ENCODE data around the gene KRTAP10-2. TPM values are rescaled to one million over a fixed set of nuclear protein-coding genes. Genes with fewer than 3 reads are reported as not detected.

KRTAP10-2 gene
- total RNA-seq, 1 donor from 2014 or later: not detected

DNA sequence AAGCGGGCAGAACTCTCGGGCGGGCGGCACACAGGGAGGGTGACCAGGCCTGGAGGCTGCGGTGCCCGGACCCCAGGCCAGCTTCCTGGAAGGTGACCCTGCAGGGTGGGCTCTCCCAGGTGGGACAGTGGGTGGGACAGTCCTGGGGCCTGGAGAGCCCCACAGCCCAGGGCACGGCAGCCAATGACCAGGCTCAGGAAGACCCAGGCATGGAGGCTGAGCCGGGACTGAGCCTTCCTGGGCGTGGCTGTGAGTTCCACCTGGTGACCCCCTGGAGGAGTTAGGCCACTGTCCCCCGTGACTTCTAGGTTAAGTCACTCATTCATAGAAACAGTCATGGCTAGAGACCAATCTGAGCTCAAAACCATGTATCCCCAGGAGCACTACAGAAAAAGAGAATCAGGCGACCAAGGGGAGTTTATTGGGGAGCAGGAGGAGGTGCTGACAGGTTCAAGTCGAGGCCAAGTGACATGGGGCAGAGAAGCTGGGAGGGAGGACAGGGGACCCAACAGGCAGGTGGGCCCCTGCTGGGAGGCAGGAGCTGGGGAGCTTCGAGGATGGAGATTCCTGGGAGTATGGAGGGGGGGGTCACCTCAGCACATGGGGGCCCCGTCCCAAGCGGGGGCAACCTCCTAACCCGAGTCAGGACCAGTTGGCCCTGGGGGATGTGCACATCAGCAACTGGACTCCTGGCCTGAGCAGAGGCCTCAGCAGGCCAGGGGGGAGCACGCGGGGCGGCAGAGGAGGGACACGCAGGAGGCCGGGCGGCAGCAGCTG lies 27.9 kb upstream of the KRTAP10-2 start:
- Mint-ChIP-seq H3K9me3 (ENCODE audit: low read depth) (peaks cover 25% of the 10 kb centered on the region), H3K4me3 (ENCODE audit: unreplicated experiment) (no peak overlapping the region), H3K4me1 (ENCODE audit: low read depth) (peaks cover 9% of the 10 kb centered on the region), H3K27me3 (ENCODE audit: low read depth) (peaks cover 33% of the 10 kb centered on the region), H3K36me3 (ENCODE audit: low read depth) (peaks cover 9% of the 10 kb centered on the region), H3K27ac (ENCODE audit: unreplicated experiment) (no peak overlapping the region)
- no peak for DNase-seq (ENCODE audit: low spot score)
- TF ChIP-seq, protein P1, sequence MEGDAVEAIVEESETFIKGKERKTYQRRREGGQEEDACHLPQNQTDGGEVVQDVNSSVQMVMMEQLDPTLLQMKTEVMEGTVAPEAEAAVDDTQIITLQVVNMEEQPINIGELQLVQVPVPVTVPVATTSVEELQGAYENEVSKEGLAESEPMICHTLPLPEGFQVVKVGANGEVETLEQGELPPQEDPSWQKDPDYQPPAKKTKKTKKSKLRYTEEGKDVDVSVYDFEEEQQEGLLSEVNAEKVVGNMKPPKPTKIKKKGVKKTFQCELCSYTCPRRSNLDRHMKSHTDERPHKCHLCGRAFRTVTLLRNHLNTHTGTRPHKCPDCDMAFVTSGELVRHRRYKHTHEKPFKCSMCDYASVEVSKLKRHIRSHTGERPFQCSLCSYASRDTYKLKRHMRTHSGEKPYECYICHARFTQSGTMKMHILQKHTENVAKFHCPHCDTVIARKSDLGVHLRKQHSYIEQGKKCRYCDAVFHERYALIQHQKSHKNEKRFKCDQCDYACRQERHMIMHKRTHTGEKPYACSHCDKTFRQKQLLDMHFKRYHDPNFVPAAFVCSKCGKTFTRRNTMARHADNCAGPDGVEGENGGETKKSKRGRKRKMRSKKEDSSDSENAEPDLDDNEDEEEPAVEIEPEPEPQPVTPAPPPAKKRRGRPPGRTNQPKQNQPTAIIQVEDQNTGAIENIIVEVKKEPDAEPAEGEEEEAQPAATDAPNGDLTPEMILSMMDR (IDR thresholded peaks at IDR 0.05): no peak

DNA sequence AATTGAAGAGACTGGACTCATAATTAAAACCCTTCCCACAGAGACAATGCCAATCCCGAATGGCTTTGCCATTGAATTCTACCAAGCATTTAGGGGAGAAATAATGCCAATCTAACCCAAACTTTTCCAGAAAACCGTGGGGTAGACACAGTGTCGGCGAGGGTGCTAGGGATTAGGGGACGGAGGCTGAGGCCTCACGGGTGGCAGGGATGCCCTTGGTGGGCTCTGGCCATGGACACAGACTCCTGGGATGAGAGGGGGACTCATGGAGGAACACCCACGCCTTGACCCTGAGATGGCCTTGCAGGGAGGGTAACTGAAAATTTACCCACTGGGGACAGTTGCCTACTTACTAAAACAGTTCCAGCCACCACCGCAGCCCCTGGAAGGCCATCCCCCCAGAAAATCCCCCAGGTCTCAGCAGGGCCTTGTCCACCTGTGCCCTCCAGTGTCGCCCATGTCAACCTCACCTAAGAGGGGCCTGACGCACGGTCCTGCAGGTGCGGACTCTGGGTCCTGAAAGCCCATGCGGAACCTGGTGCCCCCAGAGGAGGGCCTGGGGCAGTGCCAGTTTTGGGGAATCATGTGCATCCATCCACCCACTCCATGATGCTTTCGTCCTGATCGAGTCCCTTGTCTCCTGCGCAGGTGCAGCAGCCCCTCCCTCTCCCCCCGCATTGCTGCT lies 27.2 kb upstream of the KRTAP10-2 start:
- Mint-ChIP-seq H3K9me3 (ENCODE audit: low read depth) (peaks cover 25% of the 10 kb centered on the region), H3K27ac (ENCODE audit: unreplicated experiment) (no peak overlapping the region), H3K4me1 (ENCODE audit: low read depth) (peaks cover 8% of the 10 kb centered on the region), H3K27me3 (ENCODE audit: low read depth) (peaks cover 29% of the 10 kb centered on the region), H3K36me3 (ENCODE audit: low read depth) (peaks cover 9% of the 10 kb centered on the region), H3K4me3 (ENCODE audit: unreplicated experiment) (no peak overlapping the region)
- no peak for DNase-seq (ENCODE audit: low spot score)
- TF ChIP-seq, protein P1 (IDR thresholded peaks at IDR 0.05): no peak

DNA sequence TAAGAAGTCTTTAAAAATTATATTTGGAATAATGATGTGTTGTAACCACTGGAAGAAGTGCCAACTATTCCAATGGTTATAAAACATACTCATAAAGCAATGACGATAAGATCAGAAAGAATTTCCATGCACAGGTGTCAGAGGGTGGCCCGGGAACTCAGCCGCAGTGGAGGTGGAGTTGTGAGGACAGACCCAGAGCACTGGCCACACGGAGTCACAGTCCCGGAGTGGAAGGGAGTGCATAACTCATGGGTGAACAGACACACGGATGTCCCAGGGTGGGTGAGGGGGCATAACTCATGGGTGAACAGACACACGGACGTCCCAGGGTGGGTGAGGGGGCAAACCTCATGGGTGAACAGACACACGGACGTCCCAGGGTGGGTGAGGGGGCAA lies 24.7 kb upstream of the KRTAP10-2 start:
- H3K4me3 Mint-ChIP-seq (ENCODE audit: unreplicated experiment): no peak overlapping the region
- DNase-seq (ENCODE audit: low spot score): no peak
- TF ChIP-seq, protein P1 (IDR thresholded peaks at IDR 0.05): no peak
- H3K9me3 Mint-ChIP-seq (ENCODE audit: low read depth): peaks cover 28% of the 10 kb centered on the region
- peaks cover 21% of the 10 kb centered on the region for H3K27me3 Mint-ChIP-seq (ENCODE audit: low read depth)
- H3K4me1 Mint-ChIP-seq (ENCODE audit: low read depth): peaks cover 6% of the 10 kb centered on the region
- H3K36me3 Mint-ChIP-seq (ENCODE audit: low read depth): peaks cover 10% of the 10 kb centered on the region
- no peak overlapping the region for H3K27ac Mint-ChIP-seq (ENCODE audit: unreplicated experiment)

DNA sequence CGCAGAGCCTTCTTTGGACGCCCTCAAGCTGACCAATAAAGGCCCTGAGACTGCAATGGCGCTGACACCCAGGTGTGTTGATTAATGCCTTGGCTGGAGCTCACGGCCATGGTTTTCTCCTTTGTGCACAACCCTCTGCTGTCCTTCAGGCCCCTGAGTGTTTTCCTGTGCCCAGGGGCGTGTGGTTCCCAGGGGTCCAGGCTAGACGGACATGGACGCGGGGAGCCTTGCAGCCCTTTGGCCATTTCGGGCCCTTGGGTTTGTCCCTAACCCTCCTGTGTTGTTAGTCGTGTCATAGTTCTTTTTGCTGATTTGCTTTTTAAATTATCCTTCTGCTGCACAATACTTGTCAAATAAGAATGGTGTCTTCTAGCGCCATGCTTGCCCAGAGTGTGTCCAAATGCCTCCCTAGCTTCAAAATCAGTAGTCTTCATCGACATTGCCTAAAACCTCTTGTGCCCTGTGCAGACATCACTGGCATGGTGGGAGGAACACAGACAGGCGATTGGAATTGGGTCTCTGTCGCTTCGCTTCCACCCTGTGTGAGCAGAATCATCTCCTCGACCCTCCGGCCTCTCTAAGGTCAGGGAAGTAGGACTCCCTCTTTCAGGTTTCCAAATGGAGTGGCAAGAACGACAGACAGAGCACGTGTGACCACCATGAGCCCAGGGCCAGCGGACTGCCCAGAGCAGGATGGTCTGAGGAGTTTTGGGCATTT lies 24.2 kb upstream of the KRTAP10-2 start:
- TF ChIP-seq, protein P1 (IDR thresholded peaks at IDR 0.05): no peak
- Mint-ChIP-seq H3K4me3 (ENCODE audit: unreplicated experiment) (no peak overlapping the region), H3K36me3 (ENCODE audit: low read depth) (peaks cover 9% of the 10 kb centered on the region), H3K27ac (ENCODE audit: unreplicated experiment) (no peak overlapping the region), H3K27me3 (ENCODE audit: low read depth) (peaks cover 18% of the 10 kb centered on the region), H3K9me3 (ENCODE audit: low read depth) (peaks cover 32% of the 10 kb centered on the region), H3K4me1 (ENCODE audit: low read depth) (peaks cover 6% of the 10 kb centered on the region)
- peak; percentile 63 for DNase-seq (ENCODE audit: low spot score)

Measured in chondrocyte (in vitro differentiated cells).